Mononuclear cell (primary cell): Measurements from ENCODE around the gene ST8SIA3. TPM values are rescaled to one million over a fixed set of nuclear protein-coding genes. Genes with fewer than 3 reads are reported as not detected.

Source experiments
- H3K27me3 ChIP-seq: 2 replicates; pipeline ENCODE4 v1.6.0; 2011; ENCODE audit warnings: low read length, control low read depth; ENCODE audit not compliant: insufficient read depth
- H3K4me1 ChIP-seq: 2 replicates; pipeline ENCODE4 v1.5.1; 2011; ENCODE audit warnings: mild to moderate bottlenecking, low read length, control low read depth; ENCODE audit not compliant: insufficient read depth
- H3K4me3 ChIP-seq: 2 replicates; pipeline ENCODE4 v1.5.1; 2011; ENCODE audit warnings: mild to moderate bottlenecking, low read length, moderate library complexity
- H3K9me3 ChIP-seq: 2 replicates; pipeline ENCODE4 v1.5.1; 2011; ENCODE audit warnings: low read depth, mild to moderate bottlenecking, control low read depth, low read length
- total RNA-seq: library from RNA; depleted of rRNA; stranded (reverse); fragments of >200 nt; gene quantifications from one replicate; pipeline ENCODE4 v1.2.3, GENCODE V29; 2012

ST8SIA3 gene, protein sequence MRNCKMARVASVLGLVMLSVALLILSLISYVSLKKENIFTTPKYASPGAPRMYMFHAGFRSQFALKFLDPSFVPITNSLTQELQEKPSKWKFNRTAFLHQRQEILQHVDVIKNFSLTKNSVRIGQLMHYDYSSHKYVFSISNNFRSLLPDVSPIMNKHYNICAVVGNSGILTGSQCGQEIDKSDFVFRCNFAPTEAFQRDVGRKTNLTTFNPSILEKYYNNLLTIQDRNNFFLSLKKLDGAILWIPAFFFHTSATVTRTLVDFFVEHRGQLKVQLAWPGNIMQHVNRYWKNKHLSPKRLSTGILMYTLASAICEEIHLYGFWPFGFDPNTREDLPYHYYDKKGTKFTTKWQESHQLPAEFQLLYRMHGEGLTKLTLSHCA
- total RNA-seq = not detected

DNA sequence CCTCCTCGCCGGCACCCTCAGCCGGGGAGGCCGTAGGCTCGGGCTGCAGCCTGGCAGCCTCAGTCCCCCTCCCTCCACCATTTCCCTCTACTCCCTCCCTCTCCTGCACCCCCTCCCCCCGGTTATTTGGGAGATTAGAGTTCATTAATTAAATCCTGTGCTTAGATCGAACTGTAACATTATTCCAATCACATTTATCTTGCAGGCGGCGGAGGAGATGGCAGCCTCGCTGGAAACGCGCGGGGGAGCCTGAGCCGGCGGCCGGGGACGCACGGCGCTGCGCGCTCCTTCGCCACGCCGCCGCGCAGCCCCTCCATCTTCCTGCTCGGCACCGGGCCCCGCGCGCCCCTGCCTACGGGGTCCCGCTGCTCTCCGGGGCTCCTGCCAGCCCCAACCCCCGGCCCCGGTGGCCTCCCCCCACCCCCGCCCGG is at the start of gene ST8SIA3:
Gene ST8SIA3 (plus strand): TSS at position 287 of the 431 bp plus-strand sequence. CDS start 290 bp downstream, outside the sequence.
- peaks cover 54% of the 10 kb centered on the region for H3K27me3 ChIP-seq
- no peaks in the 10 kb centered on the region for H3K9me3 ChIP-seq
- no peaks in the 10 kb centered on the region for H3K4me1 ChIP-seq
- H3K4me3 ChIP-seq = no peak within 1 kb of the TSS

DNA sequence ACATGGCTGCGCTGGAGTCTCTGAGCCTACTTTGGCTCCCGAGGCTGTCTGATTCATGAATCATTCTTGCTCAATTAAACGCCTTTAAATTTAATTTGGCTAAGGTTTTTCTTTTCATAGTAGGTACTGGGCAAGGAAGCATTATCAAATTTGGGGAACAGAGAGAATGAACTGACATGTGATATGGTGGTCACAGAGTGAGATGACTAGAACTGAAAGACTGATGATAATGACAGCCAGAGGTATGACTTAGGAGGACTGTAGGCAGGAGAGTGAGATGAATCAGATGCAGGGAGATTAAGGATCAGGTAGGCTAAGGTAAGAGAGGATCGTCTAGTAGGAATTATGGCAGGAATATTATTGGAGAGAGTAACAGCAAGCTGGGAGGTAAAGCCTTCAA is 40.9 kb upstream of the ST8SIA3 start:
- Histone ChIP-seq H3K9me3 (no peaks in the 10 kb centered on the region), H3K4me1 (no peaks in the 10 kb centered on the region), H3K4me3 (no peak overlapping the region), H3K27me3 (no peaks in the 10 kb centered on the region)

DNA sequence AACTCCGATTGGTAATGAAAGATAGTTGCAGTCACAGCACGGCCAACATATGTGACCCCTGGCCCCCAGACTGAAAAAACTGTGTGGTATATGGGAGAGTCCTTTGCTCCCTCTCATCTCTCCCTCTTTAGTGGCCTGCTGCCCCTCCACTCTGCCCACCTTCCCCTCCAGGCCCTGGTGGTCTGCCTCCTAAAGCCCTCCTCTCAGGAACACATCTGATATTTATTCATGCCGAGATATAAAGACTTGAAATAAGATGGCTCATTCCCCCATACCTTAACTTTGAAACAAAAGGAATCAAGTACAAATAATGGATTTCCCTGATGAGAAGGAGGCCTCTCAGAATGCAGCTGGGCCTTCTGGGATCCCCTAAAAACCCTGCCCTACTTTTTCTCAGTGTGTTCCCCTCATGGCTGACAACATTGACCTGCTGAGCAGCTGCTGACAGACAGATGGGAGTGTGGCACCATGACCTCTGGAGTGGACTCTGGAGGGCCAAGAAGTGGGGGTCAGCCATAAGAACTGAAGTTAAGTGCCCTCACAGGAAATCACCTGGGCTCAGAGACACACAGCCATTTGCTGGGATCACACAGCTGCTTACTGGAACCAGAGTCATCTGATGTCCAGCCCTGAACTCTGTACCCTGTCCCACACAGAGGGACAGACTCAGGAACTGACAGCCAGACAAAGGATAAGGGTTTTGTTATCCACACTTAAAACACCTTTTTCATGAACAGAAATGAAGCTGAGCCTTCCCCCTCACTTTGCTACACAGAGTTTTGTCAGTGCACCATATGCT is 39.8 kb upstream of the ST8SIA3 start:
- Histone ChIP-seq H3K27me3 (no peaks in the 10 kb centered on the region), H3K4me3 (no peak overlapping the region), H3K9me3 (no peaks in the 10 kb centered on the region), H3K4me1 (no peaks in the 10 kb centered on the region)

DNA sequence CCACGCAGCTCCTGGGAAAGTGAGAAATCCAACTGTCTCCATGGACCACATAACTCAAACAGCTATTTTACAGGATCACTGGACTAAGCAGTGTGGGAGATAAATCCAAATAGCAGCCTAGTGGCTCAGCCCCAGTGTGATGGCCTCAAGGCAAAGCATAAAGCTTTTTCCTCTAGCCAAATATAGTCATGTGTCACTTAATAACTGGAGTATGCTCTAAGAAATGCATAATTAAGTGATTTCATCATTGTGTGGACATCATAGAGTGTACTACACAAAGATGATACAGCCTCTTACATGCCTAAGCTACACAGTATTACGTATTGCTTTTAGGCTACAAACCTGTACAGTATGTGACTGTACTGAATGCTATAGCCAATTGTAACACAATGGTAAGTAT is 31.8 kb upstream of the ST8SIA3 start:
- peaks cover 10% of the 10 kb centered on the region for H3K27me3 ChIP-seq
- H3K4me3 ChIP-seq = no peak overlapping the region
- H3K4me1 ChIP-seq = no peaks in the 10 kb centered on the region
- H3K9me3 ChIP-seq = no peaks in the 10 kb centered on the region

DNA sequence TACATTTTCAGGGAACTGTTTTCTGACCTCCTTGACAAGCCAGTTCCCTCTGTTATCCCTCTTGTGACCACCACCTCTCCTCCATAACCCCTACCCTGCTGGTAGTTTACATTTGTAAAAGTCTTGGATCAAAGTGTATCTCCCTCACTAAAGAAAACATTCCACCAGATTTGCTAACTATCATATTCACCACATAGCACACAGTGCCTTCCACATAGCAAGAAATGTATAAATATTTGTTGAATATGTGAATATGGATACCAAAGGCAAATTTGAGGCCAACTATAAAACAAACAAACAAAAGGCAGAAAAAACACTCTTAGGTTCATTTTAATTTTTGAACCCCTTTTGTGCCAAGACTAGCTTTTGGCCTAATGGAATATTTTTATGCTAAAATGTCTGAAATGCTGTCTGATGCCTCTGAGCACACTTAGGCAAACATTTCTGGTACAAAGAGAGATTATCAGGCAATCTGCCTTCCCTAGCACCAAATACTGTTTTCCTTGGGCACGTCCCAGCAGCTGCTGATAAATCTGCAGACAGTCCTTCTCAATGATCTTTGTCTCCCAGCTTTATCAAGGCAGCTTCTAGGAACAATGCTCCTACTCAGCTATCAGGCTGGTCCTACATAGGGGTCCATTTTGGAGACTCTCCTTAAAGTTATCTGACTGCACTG is 26.7 kb upstream of the ST8SIA3 start:
- Histone ChIP-seq H3K9me3 (no peaks in the 10 kb centered on the region), H3K27me3 (peaks cover under 1% of the 10 kb centered on the region), H3K4me1 (no peaks in the 10 kb centered on the region), H3K4me3 (no peak overlapping the region)

DNA sequence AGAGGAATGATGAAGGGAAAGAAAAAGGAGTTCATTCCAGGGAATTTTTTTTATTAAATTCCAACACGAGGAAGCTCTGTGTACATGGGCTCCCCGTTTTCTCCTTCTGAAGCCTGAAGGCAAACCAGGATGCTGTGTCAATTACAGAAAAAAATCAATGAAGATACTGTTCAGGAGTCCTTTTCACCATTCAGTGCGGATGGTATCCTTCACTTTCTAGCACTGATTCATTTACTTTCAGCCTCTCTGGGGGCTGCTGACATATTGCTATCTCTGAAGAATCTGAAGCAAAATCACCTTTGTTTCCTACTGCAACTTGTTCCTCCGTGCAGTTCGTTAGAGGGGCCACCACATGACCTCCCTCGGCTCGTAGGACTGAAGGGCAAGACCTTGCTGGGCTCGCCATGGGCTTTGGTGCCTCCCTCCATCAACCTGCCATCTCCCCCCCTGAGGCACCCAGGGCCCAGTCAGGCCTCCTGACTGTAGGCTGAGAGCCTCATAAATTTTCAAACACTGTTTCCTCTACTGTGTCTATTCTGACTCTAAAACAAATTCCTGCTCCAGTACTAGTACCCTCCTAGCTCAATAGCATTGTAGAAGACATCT is 25.5 kb upstream of the ST8SIA3 start:
- Histone ChIP-seq H3K27me3 (no peaks in the 10 kb centered on the region), H3K9me3 (no peaks in the 10 kb centered on the region), H3K4me1 (no peaks in the 10 kb centered on the region), H3K4me3 (no peak overlapping the region)

DNA sequence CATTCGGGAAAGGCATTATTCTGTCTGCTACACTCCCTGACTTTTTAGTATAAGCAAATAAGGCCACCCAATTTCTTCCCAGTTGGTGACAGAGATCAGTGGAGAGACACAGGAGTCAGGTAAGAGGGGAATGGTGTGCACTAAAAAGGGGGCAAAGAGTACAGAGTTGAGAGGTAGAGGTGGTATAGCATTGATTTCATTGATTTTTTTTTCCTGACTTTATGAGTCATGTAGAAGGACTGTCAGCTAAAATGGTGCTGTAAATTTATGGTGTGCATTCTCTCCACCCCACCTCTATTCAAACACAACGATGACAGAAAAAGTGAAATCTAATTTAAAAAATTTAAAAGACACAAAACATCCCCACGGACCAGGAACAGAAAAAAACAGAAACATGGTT is 23.7 kb upstream of the ST8SIA3 start:
- no peaks in the 10 kb centered on the region for H3K27me3 ChIP-seq
- H3K4me3 ChIP-seq = no peak overlapping the region
- no peaks in the 10 kb centered on the region for H3K4me1 ChIP-seq
- no peaks in the 10 kb centered on the region for H3K9me3 ChIP-seq

DNA sequence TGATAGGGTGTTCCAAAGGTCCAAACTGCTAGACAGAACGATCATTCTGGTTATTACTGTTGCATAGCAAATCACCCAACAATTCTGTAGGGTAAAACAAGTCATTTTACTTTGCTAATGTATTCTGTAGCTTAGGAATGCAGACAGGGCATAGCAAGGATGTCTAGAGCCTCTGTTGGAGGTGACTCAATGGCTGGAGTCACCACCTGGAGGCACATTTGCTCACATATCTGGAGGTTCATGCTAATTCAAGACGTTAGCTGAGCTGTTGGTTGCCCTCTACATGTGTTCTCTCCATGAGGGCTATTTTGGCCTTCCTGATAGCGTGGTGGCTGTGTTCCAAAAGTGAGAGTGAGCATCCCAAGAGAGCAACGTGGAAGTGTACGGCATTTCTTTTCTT is 22.5 kb upstream of the ST8SIA3 start:
- no peaks in the 10 kb centered on the region for H3K9me3 ChIP-seq
- no peaks in the 10 kb centered on the region for H3K27me3 ChIP-seq
- no peaks in the 10 kb centered on the region for H3K4me1 ChIP-seq
- H3K4me3 ChIP-seq = no peak overlapping the region

DNA sequence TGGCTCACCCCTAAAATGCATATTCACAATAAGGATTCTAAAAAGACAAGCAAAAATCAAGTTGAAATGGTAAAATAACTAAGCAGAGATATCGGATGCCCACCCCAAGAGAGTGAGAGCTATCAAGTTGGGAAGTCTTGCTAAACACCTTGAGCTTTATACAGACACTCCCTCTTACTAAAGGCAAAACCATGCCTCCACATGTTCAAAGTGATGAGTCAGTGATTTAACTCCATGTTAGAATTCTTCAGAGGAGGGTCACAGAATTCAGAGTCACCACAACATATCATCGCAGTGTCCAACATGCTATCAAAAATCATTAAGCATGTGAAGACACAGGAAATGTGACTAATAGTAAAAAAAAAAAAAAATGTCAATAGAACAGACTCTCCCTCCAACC is 20.6 kb upstream of the ST8SIA3 start:
- H3K9me3 ChIP-seq = no peaks in the 10 kb centered on the region
- no peaks in the 10 kb centered on the region for H3K27me3 ChIP-seq
- H3K4me3 ChIP-seq = no peak overlapping the region
- no peaks in the 10 kb centered on the region for H3K4me1 ChIP-seq

DNA sequence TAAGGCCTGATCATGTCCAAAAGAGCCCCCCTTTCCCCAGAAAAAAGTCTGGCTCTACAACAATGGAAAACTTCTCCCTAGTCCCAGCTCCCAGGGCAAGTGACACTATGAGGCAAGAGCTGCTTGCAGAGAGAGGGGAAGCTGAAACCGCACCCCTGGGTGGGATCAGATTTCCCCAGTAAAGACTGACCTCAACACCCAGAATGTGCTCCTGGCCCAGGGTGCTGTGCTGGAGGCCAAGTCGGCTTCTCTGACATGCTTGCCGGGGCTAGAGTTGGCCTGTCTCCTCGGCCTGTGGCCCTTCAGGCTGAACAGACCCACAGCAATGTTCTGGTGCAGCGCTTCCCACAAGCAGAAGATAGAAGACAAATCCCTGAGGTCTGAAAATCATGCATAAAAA is 18.4 kb upstream of the ST8SIA3 start:
- Histone ChIP-seq H3K27me3 (no peaks in the 10 kb centered on the region), H3K9me3 (no peaks in the 10 kb centered on the region), H3K4me3 (no peak overlapping the region), H3K4me1 (no peaks in the 10 kb centered on the region)

DNA sequence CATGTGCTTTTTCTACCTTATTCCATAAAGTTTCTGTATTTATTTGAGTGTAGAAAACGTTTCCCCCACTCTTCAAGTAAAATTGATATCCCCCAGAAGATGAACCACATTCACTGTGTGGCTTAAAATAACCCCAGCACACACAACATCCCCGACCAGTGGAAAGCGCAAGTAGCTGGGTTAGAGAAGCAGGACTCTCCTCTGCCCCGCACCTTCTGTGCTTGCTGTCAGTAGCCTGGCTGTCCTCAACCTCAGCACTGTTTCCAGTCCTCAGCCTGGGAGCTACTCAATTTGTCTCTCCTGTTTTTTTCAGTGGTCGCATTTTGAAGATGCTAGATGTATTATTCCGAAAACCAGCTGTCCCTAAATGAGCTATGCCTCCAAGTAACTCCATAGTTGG is 18.0 kb upstream of the ST8SIA3 start:
- Histone ChIP-seq H3K4me3 (no peak overlapping the region), H3K27me3 (no peaks in the 10 kb centered on the region), H3K9me3 (no peaks in the 10 kb centered on the region), H3K4me1 (no peaks in the 10 kb centered on the region)

DNA sequence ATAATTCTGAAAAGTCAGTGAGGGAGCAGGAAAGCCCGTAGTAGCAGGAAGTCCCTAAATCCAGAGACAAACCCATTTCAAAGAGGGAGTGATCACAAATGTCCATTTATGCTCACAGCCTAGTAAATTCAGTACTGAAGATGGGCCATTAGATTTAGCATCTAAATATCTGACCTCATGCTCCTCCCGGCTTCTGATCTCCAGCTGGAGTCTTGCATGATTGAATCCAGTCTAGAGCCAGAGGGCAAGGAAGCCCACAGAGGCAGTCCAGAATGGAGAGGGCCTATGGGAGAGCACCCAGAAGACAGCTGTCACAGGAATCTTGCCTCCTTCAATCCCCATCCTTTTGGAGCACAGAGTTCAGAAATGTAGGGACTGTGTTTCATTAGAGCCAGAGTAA is 16.0 kb upstream of the ST8SIA3 start:
- Histone ChIP-seq H3K4me3 (no peak overlapping the region), H3K27me3 (no peaks in the 10 kb centered on the region), H3K4me1 (no peaks in the 10 kb centered on the region), H3K9me3 (no peaks in the 10 kb centered on the region)

DNA sequence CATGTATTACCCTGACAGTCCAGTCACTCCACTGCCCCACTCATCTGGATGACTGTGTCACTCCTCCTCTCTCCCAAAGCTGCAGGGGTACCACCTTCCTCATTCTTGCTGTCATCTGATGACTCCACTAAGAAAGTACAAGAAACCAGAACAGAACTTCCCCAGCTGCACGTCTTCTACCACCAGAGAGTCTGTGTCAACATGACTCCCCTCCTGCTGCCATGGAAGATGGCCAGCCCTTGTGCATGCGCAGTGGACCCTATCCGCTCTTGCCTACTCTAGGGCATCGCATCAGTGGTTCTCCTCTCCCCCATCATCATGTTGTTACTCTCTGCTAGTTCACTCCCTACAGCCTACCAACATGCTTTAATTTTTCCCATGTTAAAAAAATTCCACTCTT is 14.5 kb upstream of the ST8SIA3 start:
- Histone ChIP-seq H3K9me3 (no peaks in the 10 kb centered on the region), H3K4me1 (no peaks in the 10 kb centered on the region), H3K27me3 (no peaks in the 10 kb centered on the region), H3K4me3 (no peak overlapping the region)

DNA sequence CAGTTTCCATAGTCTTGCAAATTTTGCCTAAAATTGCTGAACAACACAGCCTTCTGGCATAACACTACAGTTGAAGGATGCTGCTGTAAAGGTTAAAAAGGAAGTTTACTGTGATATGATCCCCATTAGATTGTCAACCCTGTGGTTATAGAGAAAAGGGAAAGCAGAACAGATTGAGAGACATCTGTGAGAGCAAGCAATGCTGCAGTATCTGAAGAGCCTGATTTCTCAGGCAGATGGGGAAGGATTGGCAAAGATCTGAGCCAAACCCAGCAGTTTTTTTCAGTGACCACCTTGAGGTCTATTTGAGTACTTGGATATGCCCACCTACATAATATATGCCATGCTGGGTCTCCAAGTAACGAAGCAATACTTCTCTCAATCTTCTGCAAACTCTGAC is 8.5 kb upstream of the ST8SIA3 start:
- Histone ChIP-seq H3K4me1 (no peaks in the 10 kb centered on the region), H3K4me3 (no peak overlapping the region), H3K9me3 (no peaks in the 10 kb centered on the region), H3K27me3 (peaks cover 5% of the 10 kb centered on the region)

DNA sequence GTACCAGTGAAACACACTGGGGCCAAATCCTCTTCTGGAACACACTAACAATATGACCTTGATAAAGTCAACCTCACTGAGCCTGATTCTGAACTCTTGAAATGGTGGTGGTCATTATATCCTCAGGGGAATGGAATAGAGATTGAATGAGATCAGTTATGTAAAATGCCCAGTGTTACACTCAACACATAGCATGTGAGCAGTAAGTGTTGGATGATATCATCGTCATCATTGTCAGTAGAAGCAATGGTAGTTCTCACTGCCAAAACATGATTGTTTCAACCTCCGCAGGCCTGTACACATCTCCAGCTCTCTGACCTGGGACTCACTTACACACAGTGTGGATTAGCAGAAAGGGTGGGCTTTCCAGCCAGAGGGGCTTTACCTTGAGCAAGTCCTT is 5.5 kb upstream of the ST8SIA3 start:
- no peak overlapping the region for H3K4me3 ChIP-seq
- H3K4me1 ChIP-seq = no peaks in the 10 kb centered on the region
- H3K9me3 ChIP-seq = no peaks in the 10 kb centered on the region
- H3K27me3 ChIP-seq = peaks cover 21% of the 10 kb centered on the region
